SJCRH30 (cell line): ENCODE results near the gene INPP5A. TPM values are rescaled to one million over a fixed set of nuclear protein-coding genes. Genes with fewer than 3 reads are reported as not detected.
"Not testable (repeated sequence)": the region's sequence is repeated elsewhere in the genome, so short reads cannot be mapped to it uniquely, and the experiment has no call there.

Experiments
- DNase-seq, 2 experiments: peaks; one replicate each; pipeline ENCODE4 v3.0.0-alpha.2; 2015 to 2020
- H3K27ac ChIP-seq: fragments of 250-450 bp; sonication (Bioruptor Pico); 2 replicates; pipeline ENCODE4 v1.5.1; 2020; ENCODE audit warnings: mild to moderate bottlenecking, moderate library complexity
- H3K27me3 ChIP-seq: fragments of 250-450 bp; sonication (Bioruptor Pico); 2 replicates; pipeline ENCODE4 v1.5.1; 2020; ENCODE audit warnings: mild to moderate bottlenecking, moderate library complexity
- H3K36me3 ChIP-seq: fragments of 250-450 bp; sonication (Bioruptor Pico); 2 replicates; pipeline ENCODE4 v1.5.1; 2020; ENCODE audit warnings: mild to moderate bottlenecking, moderate library complexity
- H3K4me1 ChIP-seq: fragments of 250-450 bp; sonication (Bioruptor Pico); 2 replicates; pipeline ENCODE4 v1.5.1; 2020; ENCODE audit warnings: mild to moderate bottlenecking, moderate library complexity
- H3K4me3 ChIP-seq: fragments of 250-450 bp; sonication (Bioruptor Pico); 2 replicates; pipeline ENCODE4 v1.5.1; 2020; ENCODE audit warnings: mild to moderate bottlenecking, moderate library complexity
- H3K9me3 ChIP-seq: fragments of 250-450 bp; sonication (Bioruptor Pico); replicated peaks from 2 replicates; pipeline ENCODE4 v1.5.1; 2020; ENCODE audit warnings: mild to moderate bottlenecking, moderate library complexity
- total RNA-seq: library from RNA; depleted of rRNA; stranded (reverse); fragments of >200 nt; shearing (Covaris generic); gene quantifications from 2 replicates; pipeline ENCODE4 v1.2.3, GENCODE V29; 2014

The INPP5A gene
- total RNA-seq, 1 experiment from 2014 or later = 22.4 TPM

DNA sequence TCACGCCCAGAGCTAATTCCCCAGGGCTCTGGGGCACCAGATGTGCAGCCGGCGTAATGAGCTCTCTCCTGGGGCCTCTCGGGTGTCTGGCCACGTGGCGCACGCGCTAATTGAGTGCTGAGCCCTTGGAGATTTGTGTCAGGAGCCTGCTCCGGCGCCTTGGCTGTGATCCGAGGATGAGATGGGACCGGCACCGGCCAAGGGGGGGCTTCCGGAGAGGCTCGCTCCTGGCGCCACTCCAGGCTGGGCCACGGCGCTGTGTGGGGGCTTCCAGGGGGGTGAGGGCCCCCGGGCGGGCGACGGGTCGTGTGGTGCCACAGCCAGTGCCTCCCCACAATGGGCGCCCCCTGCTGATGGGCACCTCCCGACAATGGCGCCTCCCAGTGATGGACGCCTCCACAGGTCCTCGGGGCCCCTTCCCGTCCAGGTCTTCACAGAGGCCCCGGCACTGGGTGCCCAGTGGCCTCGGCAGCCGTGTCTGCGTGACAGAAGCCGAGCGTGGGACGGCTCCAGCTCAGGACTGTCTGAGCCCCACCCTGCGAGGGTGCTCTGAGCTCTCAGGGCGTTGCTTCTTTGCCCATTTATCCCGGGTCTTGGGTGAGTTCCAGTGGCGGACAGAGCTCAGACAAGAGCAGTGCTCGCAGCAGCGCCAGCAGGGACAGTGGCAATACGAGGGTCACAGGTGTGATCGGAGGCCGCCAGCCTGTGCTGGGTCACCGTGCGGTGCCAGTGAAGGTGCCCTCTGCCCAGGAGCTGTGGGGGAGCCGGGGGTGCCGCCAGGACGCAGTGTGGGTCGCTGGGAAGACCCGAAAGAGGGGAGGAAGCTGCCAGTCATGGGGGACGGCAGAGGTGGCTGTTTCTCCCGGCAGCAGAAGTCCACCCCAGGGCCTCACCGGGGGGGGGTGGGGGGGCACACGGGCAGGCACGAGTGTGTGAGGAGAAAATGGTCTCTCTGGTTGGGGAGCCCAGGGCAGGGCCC, 256.6 kb downstream of the INPP5A start:
- no peaks in the 10 kb centered on the region for H3K27me3 ChIP-seq

DNA sequence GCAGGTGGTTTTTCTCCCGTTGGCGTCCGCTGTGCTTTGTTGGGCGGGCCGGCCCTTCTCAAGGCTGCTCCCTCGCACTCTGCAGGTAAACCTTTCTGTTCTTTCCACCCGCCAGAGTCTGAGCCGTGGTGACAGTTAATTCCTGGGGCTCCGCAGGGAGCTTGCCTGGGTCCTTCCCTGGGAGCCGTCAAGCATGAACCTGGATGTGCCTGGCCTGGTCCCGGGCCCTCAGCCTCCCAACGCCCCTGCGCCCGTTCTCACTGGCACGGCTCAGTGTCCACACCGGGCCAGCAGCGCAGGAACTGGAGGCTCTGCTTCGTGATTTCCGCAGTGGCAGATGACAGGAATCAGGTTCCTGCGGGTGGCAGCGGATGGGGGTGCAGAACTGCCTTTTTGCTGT, 259.3 kb downstream of the INPP5A start:
- no peaks in the 10 kb centered on the region for H3K27me3 ChIP-seq
- no peaks in the 10 kb centered on the region for H3K4me1 ChIP-seq
- H3K27ac ChIP-seq = no peak overlapping the region
- no peak overlapping the region for H3K4me3 ChIP-seq
- no peaks in the 10 kb centered on the region for H3K36me3 ChIP-seq
- no peaks in the 10 kb centered on the region for H3K9me3 ChIP-seq
- DNase-seq = no peak

More for the DNA sequence above, 256.6 kb downstream of the INPP5A start:
- no peak overlapping the region for H3K27ac ChIP-seq
- H3K9me3 ChIP-seq = no peaks in the 10 kb centered on the region
- H3K4me1 ChIP-seq = no peaks in the 10 kb centered on the region
- peak; percentile 40 to 63 for DNase-seq
- H3K4me3 ChIP-seq = peak overlapping the region; percentile 15
- no peaks in the 10 kb centered on the region for H3K36me3 ChIP-seq

DNA sequence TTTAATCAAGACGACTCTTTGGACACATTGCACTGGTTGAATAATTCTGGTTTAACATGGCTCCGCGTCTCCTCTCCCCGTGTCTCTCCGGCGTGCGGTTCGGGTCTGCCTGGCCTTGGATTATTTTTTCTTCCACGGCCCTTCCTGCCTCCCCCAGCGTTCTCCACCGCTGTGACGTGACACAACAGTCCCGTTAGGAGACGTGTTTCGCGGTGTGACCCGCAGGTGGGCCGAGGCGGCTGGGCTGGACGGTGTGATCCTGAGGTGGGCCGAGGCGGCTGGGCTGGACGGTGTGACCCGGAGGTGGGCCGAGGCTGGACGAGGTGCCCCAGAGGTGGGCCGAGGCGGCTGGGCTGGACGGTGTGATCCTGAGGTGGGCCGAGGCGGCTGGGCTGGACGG, 260.4 kb downstream of the INPP5A start:
- H3K9me3 ChIP-seq, H3K4me3 ChIP-seq, H3K4me1 ChIP-seq, H3K27me3 ChIP-seq, DNase-seq, H3K36me3 ChIP-seq, H3K27ac ChIP-seq: not testable (repeated sequence)

DNA sequence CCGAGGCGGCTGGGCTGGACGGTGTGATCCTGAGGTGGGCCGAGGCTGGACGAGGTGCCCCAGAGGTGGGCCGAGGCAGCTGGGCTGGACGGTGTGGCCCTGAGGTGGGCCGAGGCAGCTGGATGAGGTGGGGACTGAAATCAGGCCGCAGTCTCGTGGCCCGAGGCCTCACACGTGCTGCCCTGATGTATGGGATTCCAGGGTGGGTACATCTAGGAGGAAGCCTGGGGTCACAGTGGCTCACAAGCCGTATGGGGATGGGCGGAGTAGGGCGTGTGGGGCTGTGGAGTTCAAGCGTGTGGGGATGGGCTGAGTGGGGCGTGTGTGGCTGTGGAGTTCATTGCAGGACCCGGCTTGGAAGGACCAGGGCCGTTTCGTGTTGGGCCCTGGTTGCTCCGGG, 260.8 kb downstream of the INPP5A start:
- no peaks in the 10 kb centered on the region for H3K36me3 ChIP-seq

DNA sequence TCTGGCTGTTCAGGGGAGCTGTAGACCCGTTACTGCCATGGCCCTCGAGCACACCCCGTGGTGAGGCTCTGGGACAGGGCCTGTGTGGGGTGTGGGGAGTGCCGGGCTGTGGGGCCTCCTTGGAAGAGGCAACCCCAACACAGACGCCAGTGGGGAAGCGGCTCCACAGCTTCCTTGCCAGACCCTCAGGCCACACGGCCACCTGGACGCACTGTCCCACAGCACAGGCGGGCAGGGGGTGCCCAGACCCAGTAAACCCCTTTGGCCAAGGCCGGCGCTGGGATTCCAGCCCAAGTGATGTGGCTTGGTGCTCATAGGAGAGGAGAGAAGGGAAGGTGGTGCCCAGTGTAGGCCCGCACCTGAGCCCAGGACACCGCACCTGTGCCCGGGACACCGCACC, 261.3 kb downstream of the INPP5A start:
- no peaks in the 10 kb centered on the region for H3K4me1 ChIP-seq
- no peak for DNase-seq
- no peak overlapping the region for H3K27ac ChIP-seq
- no peak overlapping the region for H3K4me3 ChIP-seq
- no peaks in the 10 kb centered on the region for H3K27me3 ChIP-seq
- H3K9me3 ChIP-seq = no peaks in the 10 kb centered on the region
- no peaks in the 10 kb centered on the region for H3K36me3 ChIP-seq

More for the DNA sequence above, 260.8 kb downstream of the INPP5A start:
- Histone ChIP-seq H3K27ac (no peak overlapping the region), H3K4me1 (no peaks in the 10 kb centered on the region), H3K4me3 (no peak overlapping the region), H3K27me3 (no peaks in the 10 kb centered on the region), H3K9me3 (no peaks in the 10 kb centered on the region)
- no peak for DNase-seq

DNA sequence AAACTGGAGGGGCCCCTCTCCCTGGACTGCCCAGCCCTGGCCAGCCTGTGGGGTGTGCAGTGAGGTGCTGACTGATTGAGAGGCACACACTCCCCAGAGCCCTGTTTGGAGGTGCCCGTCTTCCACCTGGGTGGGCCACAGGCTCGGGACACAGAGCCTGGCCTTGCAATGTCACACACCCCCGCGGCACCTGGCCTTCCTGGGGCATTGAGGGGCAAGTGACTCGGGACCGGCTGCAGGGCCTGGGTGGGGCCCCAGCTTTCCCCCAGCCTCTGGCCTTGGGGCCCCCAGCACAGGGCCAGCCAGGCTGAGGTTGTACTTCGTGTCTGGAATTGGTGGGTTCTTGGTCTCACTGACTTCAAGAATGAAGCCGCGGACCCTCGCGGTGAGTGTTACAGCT, 262.3 kb downstream of the INPP5A start:
- Histone ChIP-seq H3K9me3 (no peaks in the 10 kb centered on the region), H3K4me1 (no peaks in the 10 kb centered on the region), H3K36me3 (no peaks in the 10 kb centered on the region), H3K27me3 (no peaks in the 10 kb centered on the region), H3K4me3 (no peak overlapping the region), H3K27ac (no peak overlapping the region)
- DNase-seq = no peak

DNA sequence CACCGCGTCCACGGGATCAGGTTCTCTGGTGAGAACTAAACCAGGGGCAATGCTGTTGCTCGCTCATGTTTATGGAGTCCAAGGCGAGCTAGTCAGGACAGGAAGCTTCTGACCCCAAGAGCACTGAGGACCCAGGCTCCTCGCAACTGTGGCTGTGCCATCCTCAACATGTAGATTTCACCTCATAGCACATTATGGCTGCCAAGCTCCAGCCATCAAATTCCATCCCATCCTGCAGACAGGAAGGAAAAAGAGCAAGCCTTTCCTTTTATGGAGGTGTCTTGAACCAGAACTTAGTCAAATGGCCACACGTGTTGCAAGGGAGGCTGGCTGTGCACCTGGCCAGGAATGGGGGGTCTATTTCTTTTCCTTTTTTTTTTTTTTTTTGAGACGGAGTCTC, 264.5 kb downstream of the INPP5A start:
- no peak overlapping the region for H3K27ac ChIP-seq
- H3K36me3 ChIP-seq = no peaks in the 10 kb centered on the region
- H3K27me3 ChIP-seq = no peaks in the 10 kb centered on the region
- H3K4me1 ChIP-seq = no peaks in the 10 kb centered on the region
- DNase-seq = no peak
- no peak overlapping the region for H3K4me3 ChIP-seq
- no peaks in the 10 kb centered on the region for H3K9me3 ChIP-seq

DNA sequence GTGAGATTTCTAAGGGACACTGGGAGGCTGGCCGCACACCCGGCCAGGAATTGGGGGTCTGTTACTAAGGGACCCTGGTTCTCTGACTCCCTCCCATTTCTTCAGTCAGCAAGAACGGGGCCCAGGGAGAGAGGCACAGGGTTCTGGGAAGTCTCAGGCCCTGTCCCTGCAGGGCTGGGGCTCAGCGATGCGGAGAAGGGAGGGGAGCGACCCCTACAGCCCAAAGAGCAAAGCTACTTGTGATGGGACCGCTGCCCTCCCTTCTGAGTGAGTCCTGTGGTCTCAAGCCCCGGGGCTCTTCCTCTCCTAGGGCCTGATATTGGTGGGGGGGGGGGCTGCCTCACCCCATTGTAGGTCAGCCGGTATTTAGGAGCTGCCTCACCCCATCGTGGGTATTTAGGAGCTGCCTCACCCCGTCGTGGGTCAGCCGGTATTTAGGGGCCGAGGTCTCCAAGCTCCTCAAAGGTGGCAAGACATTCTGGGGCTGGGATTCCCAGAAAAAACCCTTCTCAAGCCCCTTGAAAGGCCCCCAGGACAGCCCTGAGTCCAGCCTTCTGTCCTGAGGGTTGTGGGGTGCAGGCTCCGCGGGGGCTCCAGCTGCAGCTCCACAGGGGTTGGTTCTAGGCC, 265.2 kb downstream of the INPP5A start:
- DNase-seq = no peak
- Histone ChIP-seq H3K9me3 (no peaks in the 10 kb centered on the region), H3K27ac (no peak overlapping the region), H3K4me3 (no peak overlapping the region), H3K27me3 (no peaks in the 10 kb centered on the region), H3K4me1 (no peaks in the 10 kb centered on the region), H3K36me3 (no peaks in the 10 kb centered on the region)

DNA sequence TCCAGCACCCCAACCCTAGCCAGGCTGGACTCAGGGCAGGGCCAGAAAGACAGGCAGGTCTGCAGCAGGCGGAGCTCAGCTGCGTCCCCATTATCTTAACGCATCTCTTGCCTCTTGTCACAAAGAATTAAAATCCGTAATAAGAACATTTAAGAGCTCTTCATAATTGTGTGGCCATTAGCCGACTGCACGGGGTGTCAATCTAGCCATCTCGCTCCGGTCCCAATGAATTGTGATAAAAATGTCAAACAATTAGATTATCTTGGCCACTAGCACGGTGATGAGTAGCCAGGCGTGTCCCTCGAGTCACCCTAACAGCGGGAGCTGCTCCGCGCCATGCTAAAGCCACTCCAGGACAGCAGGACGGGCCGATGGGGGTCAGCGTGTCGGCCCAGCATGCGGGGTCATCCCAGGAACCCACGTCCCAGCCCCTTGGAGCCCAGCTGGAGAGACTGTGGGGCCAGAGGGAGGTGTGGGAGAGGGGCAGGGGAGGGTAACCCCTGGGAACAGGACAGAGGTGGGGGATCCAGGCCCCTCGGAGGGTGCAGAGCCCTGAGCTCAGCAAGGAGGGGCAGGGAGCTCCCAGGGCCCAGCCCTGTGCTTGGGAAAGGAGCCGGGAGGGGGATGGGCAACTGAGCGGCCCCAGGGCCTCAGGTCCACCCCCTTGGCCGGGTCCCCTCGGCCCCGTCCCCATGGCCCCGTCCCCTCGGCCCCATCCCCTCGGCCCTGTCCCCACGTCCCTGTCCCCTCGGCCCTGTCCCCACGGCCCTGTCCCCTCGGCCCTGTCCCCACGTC, 266.0 kb downstream of the INPP5A start:
- Histone ChIP-seq H3K4me3 (no peak overlapping the region), H3K4me1 (no peaks in the 10 kb centered on the region), H3K27me3 (no peaks in the 10 kb centered on the region), H3K9me3 (no peaks in the 10 kb centered on the region), H3K36me3 (no peaks in the 10 kb centered on the region), H3K27ac (no peak overlapping the region)
- no peak for DNase-seq

DNA sequence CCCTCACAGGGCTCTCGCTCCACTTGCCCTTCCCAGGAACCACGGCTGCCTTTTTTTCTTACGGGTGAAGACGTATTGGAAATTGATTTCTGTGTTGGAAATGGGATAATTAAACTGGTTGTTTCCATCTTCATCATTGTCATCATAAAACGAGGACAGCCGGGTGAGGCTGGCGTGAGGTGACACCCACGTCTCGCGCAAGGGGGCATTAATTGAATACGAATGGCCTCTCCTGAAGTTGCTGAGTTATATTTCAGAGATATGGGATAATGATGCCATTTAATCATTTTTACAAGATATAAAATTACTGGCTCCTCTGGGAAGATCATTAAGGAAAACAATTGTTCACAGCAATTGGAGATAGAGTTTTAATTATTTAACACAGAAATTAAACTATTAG, 266.7 kb downstream of the INPP5A start:
- DNase-seq = no peak

DNA sequence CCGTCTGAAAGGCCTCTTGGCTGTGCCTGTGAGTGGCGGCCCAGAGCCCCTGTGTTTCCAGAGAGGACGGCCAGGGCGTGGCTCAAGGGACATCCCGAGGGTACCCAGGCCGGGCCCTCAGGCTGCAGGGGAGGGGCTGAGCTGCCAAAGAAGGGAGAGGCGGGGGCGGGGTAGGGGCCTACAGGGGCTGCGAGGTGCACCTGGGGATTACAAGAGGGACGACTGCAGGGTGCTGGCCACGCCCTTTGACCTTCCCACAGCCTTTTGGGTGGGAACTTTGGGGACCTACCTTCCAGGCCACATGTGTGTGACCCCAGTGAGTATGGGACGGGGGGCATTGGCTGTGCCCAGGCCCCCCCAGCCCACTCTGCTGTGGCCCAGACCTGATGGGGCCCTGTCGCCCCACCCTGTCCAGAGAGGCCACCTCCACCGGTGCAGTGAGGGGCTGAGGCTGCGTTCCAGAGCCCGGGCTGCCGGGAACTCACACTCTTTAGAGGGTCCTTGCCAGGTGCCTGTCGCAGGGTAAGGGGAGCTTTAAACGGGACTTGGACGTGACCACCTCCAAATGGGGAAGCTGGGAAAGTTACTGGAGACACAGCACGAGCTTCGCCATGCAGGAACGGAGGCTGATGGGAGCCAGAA, 267.3 kb downstream of the INPP5A start:
- no peaks in the 10 kb centered on the region for H3K9me3 ChIP-seq
- no peak for DNase-seq
- no peaks in the 10 kb centered on the region for H3K4me1 ChIP-seq
- H3K36me3 ChIP-seq = no peaks in the 10 kb centered on the region
- no peaks in the 10 kb centered on the region for H3K27me3 ChIP-seq
- no peak overlapping the region for H3K27ac ChIP-seq
- H3K4me3 ChIP-seq = no peak overlapping the region

More for the DNA sequence above, 266.7 kb downstream of the INPP5A start:
- Histone ChIP-seq H3K4me1 (no peaks in the 10 kb centered on the region), H3K9me3 (no peaks in the 10 kb centered on the region), H3K27me3 (no peaks in the 10 kb centered on the region), H3K4me3 (no peak overlapping the region), H3K27ac (no peak overlapping the region), H3K36me3 (no peaks in the 10 kb centered on the region)

DNA sequence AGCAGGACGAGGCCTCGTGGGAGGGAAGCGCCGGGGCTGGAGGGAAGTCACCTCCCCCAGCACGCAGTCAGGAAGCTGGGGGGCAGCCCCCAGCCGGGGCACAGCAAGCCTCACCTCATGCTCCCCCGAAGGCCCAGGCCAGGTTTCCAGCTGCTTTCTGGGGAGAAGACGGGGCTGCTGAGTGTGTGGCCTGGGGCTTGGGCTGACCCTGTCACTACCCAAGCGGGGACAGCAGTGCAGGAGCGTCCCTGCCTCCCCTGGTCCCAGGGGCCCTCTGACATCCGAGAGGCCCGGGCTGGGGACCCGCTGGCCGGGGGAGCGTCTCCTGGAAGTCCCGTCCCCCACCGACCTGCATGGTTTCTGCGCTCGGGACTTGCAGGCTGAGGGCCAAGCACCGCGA, 268.0 kb downstream of the INPP5A start:
- Histone ChIP-seq H3K4me1 (no peaks in the 10 kb centered on the region), H3K27me3 (no peaks in the 10 kb centered on the region), H3K36me3 (no peaks in the 10 kb centered on the region), H3K27ac (no peak overlapping the region), H3K9me3 (no peaks in the 10 kb centered on the region), H3K4me3 (no peak overlapping the region)
- DNase-seq = no peak

DNA sequence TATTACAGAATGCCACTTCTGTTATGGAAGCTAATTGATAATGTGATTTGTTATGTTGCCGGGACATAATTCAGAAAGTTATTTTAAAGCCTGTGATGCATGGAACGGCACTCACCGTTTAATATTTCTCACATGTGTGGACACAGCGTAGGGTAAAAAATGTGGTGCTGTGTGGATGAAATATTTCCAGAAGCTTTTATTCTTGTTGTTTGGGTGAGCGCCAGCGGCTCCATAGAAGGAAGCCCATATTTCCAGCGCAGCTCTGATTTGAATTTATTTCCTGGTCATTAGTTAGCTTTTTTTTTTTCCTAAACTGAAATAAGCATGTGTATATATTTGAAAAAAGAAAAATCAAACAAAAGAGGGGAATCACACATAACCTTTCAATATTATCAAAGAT, 268.5 kb downstream of the INPP5A start:
- Histone ChIP-seq H3K4me1 (no peaks in the 10 kb centered on the region), H3K27ac (no peak overlapping the region), H3K4me3 (no peak overlapping the region), H3K27me3 (no peaks in the 10 kb centered on the region), H3K36me3 (no peaks in the 10 kb centered on the region), H3K9me3 (no peaks in the 10 kb centered on the region)
- no peak for DNase-seq

DNA sequence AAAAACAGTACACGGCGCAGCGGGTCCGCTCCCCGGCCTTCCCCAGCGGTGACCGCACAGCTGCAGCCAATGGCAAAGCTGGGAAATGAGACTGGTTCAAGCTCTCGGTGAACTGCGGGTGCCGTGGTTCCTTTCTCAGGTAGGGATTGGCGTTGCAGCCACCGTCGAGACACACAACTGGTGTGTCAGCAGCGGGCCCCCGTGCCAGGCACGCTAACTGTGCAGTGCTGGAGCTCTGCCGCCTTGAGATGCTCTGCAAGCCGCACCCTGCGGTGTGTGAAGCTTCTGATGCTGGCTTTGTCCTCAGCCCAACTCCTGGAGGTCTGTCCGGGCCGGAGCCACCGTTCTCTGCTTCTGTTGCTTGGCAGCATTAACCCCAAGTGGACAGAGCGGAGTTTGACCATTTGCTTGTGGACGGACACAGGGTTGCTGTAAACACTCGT, 269.0 kb downstream of the INPP5A start:
- no peaks in the 10 kb centered on the region for H3K9me3 ChIP-seq
- H3K36me3 ChIP-seq = no peaks in the 10 kb centered on the region
- no peaks in the 10 kb centered on the region for H3K27me3 ChIP-seq
- H3K27ac ChIP-seq = no peak overlapping the region
- DNase-seq = no peak
- H3K4me3 ChIP-seq = no peak overlapping the region
- no peaks in the 10 kb centered on the region for H3K4me1 ChIP-seq
